NCI-H1105 treated with DMSO at 0.1 percent for 48 hours (cell line): Measurements from ENCODE around the gene MAPK8IP3.
"Not testable (repeated sequence)": the region's sequence is repeated elsewhere in the genome, so short reads cannot be mapped to it uniquely, and the experiment has no call there.

Experiments
- DNase-seq: peaks from one replicate; lab custom pipeline; 2025; lab: John Stamatoyannopoulos, UW

The MAPK8IP3 gene

GRCh38 chr16:1709356-1709755, 3.4 kb downstream of the MAPK8IP3 start:
- DNase-seq = no peak

GRCh38 chr16:1710811-1711507, 5.0 kb downstream of the MAPK8IP3 start:
- DNase-seq = no peak

- no peak for DNase-seq
Measured at GRCh38 chr16:1712791-1713261, 6.8 kb downstream of the MAPK8IP3 start.

GRCh38 chr16:1713331-1713730, 7.3 kb downstream of the MAPK8IP3 start:
- no peak for DNase-seq

GRCh38 chr16:1713933-1714332, 7.9 kb downstream of the MAPK8IP3 start:
- DNase-seq = no peak

- no peak for DNase-seq
Measured at GRCh38 chr16:1715220-1715619, 9.2 kb downstream of the MAPK8IP3 start.

- not testable (repeated sequence) for DNase-seq
Measured at GRCh38 chr16:1718236-1718635, 12.2 kb downstream of the MAPK8IP3 start.

- not testable (repeated sequence) for DNase-seq
Measured at GRCh38 chr16:1719559-1720229, 13.7 kb downstream of the MAPK8IP3 start.

GRCh38 chr16:1721372-1721771, 15.4 kb downstream of the MAPK8IP3 start:
- no peak for DNase-seq

- DNase-seq = no peak
Measured at GRCh38 chr16:1723450-1724147, 17.6 kb downstream of the MAPK8IP3 start.

GRCh38 chr16:1724491-1724890, 18.5 kb downstream of the MAPK8IP3 start:
- no peak for DNase-seq

- no peak for DNase-seq
Measured at GRCh38 chr16:1726661-1727502, 20.9 kb downstream of the MAPK8IP3 start.

GRCh38 chr16:1727651-1728624, 21.9 kb downstream of the MAPK8IP3 start:
- DNase-seq = no peak

- no peak for DNase-seq
Measured at GRCh38 chr16:1729026-1729425, 23.0 kb downstream of the MAPK8IP3 start.

GRCh38 chr16:1729445-1729844, 23.4 kb downstream of the MAPK8IP3 start:
- DNase-seq = no peak

- no peak for DNase-seq
Measured at GRCh38 chr16:1731073-1731472, 25.1 kb downstream of the MAPK8IP3 start.

GRCh38 chr16:1731603-1732002, 25.6 kb downstream of the MAPK8IP3 start:
- DNase-seq = no peak

- DNase-seq = no peak
Measured at GRCh38 chr16:1732071-1732470, 26.1 kb downstream of the MAPK8IP3 start.

- not testable (repeated sequence) for DNase-seq
Measured at GRCh38 chr16:1732551-1732987, 26.6 kb downstream of the MAPK8IP3 start.

- DNase-seq = no peak
Measured at GRCh38 chr16:1734123-1734522, 28.1 kb downstream of the MAPK8IP3 start.

GRCh38 chr16:1734816-1735215, 28.8 kb downstream of the MAPK8IP3 start:
- no peak for DNase-seq
